Fibroblast of skin of left quadriceps (primary cell): ENCODE measurements around the gene LTO1.
"Not testable (repeated sequence)": the region's sequence is repeated elsewhere in the genome, so short reads cannot be mapped to it uniquely, and the experiment has no call there.

Experiments
- DNase-seq, 2 experiments: peaks; one replicate each; pipeline ENCODE4 v3.0.0-alpha.2; 2013; ENCODE audit warnings: low read depth in 2 of 2

The LTO1 gene

GRCh38 chr11:69634590-69634989 lies 40.6 kb downstream of the LTO1 start:
- no peak for DNase-seq

- DNase-seq: no peak
Observed at GRCh38 chr11:69634069-69634468, 41.1 kb downstream of the LTO1 start.

- no peak for DNase-seq
Observed at GRCh38 chr11:69632900-69633299, 42.3 kb downstream of the LTO1 start.

- no peak for DNase-seq
Observed at GRCh38 chr11:69630424-69630823, 44.7 kb downstream of the LTO1 start.

- DNase-seq: no peak
Observed at GRCh38 chr11:69630017-69630416, 45.1 kb downstream of the LTO1 start.

- no peak for DNase-seq
Observed at GRCh38 chr11:69627551-69627950, 47.6 kb downstream of the LTO1 start.

GRCh38 chr11:69625476-69625875 lies 49.7 kb downstream of the LTO1 start:
- no peak for DNase-seq

GRCh38 chr11:69624293-69624692 lies 50.9 kb downstream of the LTO1 start:
- DNase-seq: no peak

- not testable (repeated sequence) for DNase-seq
Observed at GRCh38 chr11:69622097-69622681, 53.0 kb downstream of the LTO1 start.

- no peak for DNase-seq
Observed at GRCh38 chr11:69620683-69621290, 54.4 kb downstream of the LTO1 start.

- no peak for DNase-seq
Observed at GRCh38 chr11:69618237-69618636, 56.9 kb downstream of the LTO1 start.

GRCh38 chr11:69617682-69618081 lies 57.5 kb downstream of the LTO1 start:
- no peak for DNase-seq

- no peak for DNase-seq
Observed at GRCh38 chr11:69617220-69617619, 57.9 kb downstream of the LTO1 start.
